HG03439 (cell line): ENCODE results near the gene CNPY4.

Experiments used
- ATAC-seq: cut with Tn5 transposase; IDR thresholded peaks from one replicate; pipeline ENCODE4 v1.9.1; 2021; ENCODE audit warnings: mild to moderate bottlenecking, moderate library complexity; ENCODE audit not compliant: unreplicated experiment

Gene CNPY4, protein sequence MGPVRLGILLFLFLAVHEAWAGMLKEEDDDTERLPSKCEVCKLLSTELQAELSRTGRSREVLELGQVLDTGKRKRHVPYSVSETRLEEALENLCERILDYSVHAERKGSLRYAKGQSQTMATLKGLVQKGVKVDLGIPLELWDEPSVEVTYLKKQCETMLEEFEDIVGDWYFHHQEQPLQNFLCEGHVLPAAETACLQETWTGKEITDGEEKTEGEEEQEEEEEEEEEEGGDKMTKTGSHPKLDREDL

GRCh38 chr7:100119072-100119969, at the start of gene CNPY4, which contains the start of gene TAF6:
Gene CNPY4, plus strand, starts transcription at chr7:100119634. Its CDS starts 111 bp downstream, at chr7:100119745.
Gene TAF6, minus strand, starts transcription at chr7:100119358. Its CDS starts 5,149 bp downstream, at chr7:100114209.
- peak; percentile 77 for ATAC-seq

DNA sequence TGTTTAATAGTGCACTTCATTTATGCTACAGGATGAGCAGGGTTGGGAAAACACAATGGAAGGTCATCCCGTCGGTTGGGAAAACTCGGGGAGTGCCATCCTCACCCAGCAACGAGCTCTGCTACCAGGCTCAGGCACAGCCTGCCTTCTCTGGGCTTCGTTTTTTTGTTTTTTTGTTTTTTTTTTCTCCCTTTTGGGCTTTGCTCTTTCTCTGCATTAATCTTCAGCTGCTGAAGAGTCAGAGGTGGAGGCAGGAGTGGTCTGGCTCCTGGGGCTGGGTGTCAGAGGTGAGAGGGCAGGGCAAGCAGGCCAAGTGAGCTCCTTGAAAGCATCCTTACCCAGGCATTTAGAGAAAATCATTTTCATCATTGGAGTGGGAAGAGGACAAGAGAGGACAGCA, 49.4 kb upstream of the CNPY4 start:
- ATAC-seq: no peak

DNA sequence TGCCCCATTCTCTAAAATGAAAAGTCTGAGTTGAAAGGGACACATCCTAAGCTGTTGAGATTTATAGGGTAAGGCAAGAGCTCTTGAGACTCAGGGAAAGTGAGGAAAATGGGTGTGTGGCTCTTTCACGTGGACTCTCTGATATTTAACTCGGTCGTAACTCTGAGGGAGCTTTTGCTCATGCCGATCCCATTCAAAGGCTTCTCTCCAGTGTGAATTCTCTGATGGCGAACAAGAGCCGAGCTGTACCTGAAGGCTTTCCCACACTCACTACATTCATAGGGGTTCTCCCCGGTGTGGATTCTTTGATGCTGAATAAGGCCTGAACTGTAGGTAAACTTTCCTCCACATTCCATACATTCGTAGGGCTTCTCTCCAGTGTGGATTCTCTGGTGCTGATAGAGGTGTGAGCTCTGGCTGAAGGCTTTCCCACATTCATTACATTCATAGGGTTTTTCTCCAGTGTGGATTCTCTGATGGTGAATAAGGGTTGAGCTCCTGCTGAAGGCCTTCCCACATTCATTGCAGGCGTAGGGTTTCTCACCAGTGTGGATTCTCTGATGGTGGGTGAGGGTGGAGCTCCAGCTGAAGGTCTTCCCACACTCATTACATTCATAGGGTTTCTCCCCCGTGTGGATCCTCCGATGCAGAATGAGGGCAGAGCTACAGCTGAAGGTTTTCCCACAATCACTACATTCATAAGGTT, 48.3 kb upstream of the CNPY4 start:
- no peak for ATAC-seq

DNA sequence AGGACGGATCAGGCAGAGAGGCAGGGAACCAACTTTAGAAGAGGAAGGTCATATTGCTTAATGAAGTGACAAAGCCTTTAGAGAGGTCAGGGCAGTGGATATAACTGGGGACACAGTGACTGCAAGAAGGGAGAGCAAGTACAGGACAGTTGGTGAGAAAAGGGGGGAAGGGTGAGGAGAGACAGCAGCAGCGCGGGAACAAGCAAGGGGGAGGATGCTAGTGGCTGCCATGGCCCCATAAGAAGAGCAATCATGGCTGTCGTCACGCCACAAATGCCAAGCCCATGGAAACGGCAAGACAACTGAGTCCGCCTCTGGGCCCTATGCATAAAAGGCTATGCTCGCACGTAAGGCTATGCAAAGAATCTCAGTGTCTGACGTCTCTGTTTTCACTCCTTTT, 47.0 kb upstream of the CNPY4 start:
- ATAC-seq: no peak

- ATAC-seq: no peak
These were observed 44.6 kb upstream of the CNPY4 start for GRCh38 chr7:100074841-100075240.

DNA sequence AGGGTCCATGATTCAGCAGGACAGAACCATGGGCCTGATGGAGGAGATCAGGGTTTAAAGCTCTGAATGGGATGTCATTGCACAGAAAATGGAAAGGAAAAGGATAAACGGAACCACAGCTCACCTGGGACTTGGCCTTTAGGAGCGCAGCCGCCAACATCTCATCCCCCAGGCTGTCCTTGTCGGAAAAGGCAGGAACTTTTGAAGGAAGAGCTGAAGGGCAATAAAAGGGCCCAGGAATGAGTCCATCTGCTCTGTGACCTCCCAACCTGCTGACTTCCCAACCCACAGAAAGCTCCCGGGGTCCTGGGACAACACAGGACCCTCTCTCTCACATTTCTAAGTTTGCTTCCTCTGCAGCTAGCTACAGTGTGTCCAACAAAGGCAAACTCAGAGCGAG, 44.0 kb upstream of the CNPY4 start:
- ATAC-seq: no peak

- ATAC-seq: no peak
These were observed 42.2 kb upstream of the CNPY4 start for GRCh38 chr7:100077205-100077604.

GRCh38 chr7:100079024-100079560, 40.3 kb upstream of the CNPY4 start:
- ATAC-seq: no peak

GRCh38 chr7:100080907-100081534, 38.4 kb upstream of the CNPY4 start:
- ATAC-seq: peak; percentile 11

GRCh38 chr7:100081535-100082102, 37.8 kb upstream of the CNPY4 start, which contains the start of gene ZNF3:
Gene ZNF3, minus strand, starts transcription at chr7:100081723. Its CDS starts 4,366 bp downstream, at chr7:100077357.
- ATAC-seq: peak; percentile 86

DNA sequence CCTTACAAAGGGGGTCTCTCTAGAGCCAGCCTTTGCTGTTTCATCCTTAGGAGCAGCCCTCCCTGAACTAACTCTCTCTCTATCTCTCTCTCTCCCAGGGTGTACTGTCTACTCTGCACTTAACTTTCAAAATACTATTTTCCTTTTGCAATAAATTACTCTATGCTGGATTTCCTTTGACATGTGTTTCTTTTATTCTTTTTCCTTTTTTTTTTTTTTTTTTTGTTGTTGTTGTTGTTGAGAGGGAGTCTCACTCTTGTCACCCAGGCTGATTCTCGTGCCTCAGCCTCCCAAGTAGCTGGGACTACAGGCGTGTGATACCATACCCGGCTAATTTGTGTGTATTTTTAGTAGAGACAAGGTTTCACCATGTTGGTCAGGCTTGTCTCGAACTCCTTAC, 36.5 kb upstream of the CNPY4 start:
- no peak for ATAC-seq

GRCh38 chr7:100085515-100085914, 33.9 kb upstream of the CNPY4 start:
- ATAC-seq: no peak

GRCh38 chr7:100087055-100087750, 32.2 kb upstream of the CNPY4 start:
- ATAC-seq: no peak

DNA sequence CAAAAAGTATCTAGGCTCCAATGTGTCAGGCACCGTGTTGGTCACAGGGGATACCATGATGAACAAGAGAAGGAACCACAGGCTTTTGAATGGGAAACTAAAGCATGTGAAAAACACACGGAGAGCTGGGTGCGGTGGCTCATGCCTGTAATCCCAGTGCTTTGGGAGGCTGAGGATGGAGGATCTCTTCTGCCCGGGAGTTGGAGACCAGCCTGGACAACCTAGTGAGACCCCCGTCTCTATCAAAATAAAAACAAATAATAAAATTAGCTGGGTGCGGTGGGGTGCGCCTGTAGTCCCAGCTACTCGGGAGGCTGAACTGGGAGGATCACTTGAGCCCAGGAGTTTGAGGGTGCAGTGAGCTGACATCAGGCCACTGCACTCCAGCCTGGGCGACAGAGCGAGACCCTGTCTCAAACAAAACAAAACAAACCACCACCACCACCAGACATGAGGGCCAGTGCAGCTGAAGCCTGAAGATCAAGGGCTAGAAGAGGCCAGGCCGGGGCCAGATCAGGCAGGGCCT, 31.3 kb upstream of the CNPY4 start:
- ATAC-seq: no peak

GRCh38 chr7:100088621-100089457, 30.6 kb upstream of the CNPY4 start, which contains the start of gene COPS6:
Gene COPS6, plus strand, starts transcription at chr7:100088969. Its CDS starts 22 bp downstream, at chr7:100088991.
- no peak for ATAC-seq

DNA sequence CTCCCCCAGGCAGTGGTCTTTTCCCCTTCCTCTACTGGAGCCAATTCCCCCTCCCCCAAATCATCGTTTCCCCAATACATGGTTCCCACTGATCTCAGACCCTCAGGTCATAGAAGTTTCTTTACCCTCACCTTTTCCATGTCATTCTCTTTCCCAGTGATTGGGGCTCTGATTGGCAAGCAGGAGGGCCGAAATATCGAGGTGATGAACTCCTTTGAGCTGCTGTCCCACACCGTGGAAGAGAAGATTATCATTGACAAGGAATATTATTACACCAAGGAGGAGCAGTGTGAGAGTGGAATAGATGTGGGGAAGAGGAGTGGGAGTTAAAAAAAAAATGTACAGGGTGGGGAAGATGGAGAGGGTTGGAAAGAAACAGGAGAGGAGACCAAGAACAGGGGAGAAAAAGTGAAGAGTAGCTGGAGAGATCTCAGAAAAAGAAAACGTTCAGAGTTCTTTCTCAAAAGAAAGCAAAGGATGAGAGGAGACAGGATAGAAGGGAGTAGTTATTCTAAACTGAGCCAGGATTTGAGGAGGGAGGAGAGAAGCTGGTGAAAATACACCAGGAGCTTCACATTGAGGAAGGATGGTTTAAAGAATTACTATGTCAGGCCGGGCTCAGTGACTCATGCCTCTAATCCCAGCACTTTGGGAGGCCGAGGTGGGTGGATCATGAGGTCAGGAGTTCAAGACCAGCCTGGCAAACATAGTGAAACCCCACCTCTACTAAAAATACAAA, 29.8 kb upstream of the CNPY4 start:
- ATAC-seq: no peak

DNA sequence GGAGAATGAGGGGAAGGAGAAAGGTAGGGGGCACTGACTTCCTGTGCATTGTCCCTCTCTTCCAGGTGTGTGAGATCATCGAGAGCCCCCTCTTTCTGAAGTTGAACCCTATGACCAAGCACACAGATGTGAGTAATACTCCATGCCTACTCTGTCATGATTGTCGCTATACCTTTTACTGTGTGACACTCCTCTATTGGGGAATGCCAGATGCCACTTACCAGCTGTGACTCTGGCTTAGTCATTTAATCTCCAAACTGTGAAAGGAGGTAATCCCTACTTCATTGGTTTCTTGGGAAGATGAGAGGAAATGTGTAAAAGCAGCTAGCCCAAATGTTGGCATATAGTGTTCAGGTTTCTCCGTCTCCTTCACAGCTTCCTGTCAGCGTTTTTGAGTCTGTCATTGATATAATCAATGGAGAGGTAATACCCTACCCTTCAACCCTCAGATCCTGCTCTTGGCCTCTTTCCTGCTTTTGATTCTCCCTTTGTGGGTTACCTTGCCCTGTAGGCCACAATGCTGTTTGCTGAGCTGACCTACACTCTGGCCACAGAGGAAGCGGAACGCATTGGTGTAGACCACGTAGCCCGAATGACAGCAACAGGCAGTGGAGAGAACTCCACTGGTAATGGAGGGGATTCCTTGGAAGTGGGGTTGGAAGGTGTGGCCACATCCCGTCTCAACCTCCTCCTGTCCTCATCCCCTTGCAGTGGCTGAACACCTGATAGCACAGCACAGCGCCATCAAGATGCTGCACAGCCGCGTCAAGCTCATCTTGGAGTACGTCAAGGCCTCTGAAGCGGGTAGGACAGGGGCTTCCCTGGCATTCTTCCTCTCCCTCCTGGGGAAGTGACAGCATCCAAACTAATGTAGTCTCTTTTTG, 28.7 kb upstream of the CNPY4 start:
- no peak for ATAC-seq
